Measurements from ENCODE around the gene RBFOX2.
"Not testable (repeated sequence)": the region's sequence is repeated elsewhere in the genome, so short reads cannot be mapped to it uniquely, and the experiment has no call there.

Gene RBFOX2

GRCh38 chr22:35708917-35709316 lies 319.7 kb downstream of the RBFOX2 start:
- Histone ChIP-seq H3K9me3 (peaks cover 0 to 4% (median 0%) of the 10 kb centered on the region in 3 donors), H3K4me1 (no peaks in the 10 kb centered on the region), H3K4me3 (no peak overlapping the region), H3K27me3 (peaks cover 0 to 7% of the 10 kb centered on the region in 2 donors), H3K36me3 (no peaks in the 10 kb centered on the region), H3K27ac (no peak overlapping the region)
- DNase-seq = no peak
- intact Hi-C loops (cut with DNase I; ENCODE audit: low total_unique reads) = no loop called here
- TF ChIP-seq, protein P1, sequence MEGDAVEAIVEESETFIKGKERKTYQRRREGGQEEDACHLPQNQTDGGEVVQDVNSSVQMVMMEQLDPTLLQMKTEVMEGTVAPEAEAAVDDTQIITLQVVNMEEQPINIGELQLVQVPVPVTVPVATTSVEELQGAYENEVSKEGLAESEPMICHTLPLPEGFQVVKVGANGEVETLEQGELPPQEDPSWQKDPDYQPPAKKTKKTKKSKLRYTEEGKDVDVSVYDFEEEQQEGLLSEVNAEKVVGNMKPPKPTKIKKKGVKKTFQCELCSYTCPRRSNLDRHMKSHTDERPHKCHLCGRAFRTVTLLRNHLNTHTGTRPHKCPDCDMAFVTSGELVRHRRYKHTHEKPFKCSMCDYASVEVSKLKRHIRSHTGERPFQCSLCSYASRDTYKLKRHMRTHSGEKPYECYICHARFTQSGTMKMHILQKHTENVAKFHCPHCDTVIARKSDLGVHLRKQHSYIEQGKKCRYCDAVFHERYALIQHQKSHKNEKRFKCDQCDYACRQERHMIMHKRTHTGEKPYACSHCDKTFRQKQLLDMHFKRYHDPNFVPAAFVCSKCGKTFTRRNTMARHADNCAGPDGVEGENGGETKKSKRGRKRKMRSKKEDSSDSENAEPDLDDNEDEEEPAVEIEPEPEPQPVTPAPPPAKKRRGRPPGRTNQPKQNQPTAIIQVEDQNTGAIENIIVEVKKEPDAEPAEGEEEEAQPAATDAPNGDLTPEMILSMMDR (IDR thresholded peaks at IDR 0.05) = no peak

DNA sequence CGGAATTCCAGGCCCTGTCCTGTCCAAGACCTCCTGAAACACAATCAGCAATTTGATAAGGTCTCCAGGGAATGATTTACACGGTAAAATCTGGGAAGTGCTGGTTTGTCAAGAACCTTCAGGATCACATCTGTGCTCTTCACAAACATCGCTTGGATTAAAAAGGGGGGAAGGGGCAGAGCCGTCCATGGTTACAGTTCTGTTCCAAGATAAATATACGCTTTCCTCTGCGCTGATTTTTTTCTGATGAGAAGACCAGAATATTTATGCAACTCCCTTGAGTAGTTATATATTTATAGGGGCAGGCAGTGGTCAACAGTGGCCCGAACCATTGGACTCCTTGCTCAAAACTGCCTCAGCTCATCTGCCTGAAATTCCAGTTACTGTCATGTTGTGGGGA lies 320.2 kb downstream of the RBFOX2 start:
- Histone ChIP-seq H3K9me3 (peaks cover 0 to 4% (median 0%) of the 10 kb centered on the region in 3 donors), H3K36me3 (no peaks in the 10 kb centered on the region), H3K27me3 (peaks cover 0 to 3% of the 10 kb centered on the region in 2 donors), H3K27ac (no peak overlapping the region), H3K4me3 (no peak overlapping the region), H3K4me1 (no peaks in the 10 kb centered on the region)
- TF ChIP-seq, protein P1 (IDR thresholded peaks at IDR 0.05) = no peak
- DNase-seq = no peak
- intact Hi-C loops (cut with DNase I; ENCODE audit: low total_unique reads) = no loop called here

DNA sequence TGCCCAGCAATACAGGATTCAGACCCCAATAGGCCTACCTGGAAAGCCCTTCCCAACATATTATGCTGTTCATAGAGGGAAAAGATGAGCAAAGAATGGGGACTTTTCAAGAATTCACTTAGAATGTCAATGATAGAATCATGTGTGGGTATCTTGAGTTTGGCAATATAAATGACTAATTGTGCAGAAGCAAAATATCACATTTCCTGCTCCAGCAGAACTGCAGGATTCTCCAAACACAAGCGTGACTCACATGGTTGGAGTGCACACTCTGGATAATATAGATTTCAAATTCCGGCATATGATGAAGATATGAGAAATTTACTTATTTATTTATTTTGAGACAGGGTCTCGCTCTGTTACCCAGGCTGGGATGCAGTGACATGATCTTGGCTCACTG lies 323.5 kb downstream of the RBFOX2 start:
- intact Hi-C loops (cut with DNase I; ENCODE audit: low total_unique reads) = no loop called here
- H3K27ac ChIP-seq = no peak overlapping the region
- DNase-seq = no peak
- no peaks in the 10 kb centered on the region for H3K36me3 ChIP-seq
- H3K27me3 ChIP-seq = no peaks in the 10 kb centered on the region
- H3K9me3 ChIP-seq = no peaks in the 10 kb centered on the region
- H3K4me3 ChIP-seq = no peak overlapping the region
- no peaks in the 10 kb centered on the region for H3K4me1 ChIP-seq
- TF ChIP-seq, protein P1 (IDR thresholded peaks at IDR 0.05) = no peak

DNA sequence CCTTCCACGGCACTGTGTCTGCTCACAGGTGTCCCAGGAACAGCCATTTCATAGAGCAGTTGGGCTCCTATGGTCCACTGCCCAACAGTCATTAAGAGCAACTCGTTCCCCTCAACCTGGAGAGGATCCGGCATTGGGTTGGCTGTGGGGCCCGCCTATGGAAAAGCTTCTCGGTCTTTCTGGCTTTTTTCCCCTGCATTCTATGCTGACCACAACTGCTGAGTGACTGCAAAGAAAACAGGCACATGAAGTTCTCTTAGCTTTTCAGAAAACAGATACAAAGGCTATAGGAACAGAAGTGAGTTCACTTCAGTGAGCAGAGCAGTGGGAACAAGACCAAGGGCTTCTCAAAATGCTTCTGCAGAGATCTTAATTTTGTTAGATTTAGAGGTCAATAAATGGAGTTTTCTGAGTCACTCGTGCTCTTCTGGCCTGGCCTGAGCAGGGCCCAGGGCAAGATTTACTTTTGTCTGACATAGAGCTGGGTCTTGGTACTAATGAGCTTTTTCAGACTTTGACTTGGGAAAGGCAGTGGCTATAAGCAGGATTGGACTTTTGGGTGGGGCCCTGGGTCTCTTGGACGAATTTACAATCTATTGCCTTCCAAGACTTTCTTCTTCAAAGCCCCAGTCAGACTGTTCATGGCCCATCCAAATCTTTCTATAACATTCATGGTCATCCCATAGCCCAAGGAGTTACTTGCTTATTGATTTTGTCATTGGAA lies 324.6 kb downstream of the RBFOX2 start:
- Histone ChIP-seq H3K36me3 (no peaks in the 10 kb centered on the region), H3K9me3 (no peaks in the 10 kb centered on the region), H3K27me3 (no peaks in the 10 kb centered on the region), H3K4me3 (no peak overlapping the region), H3K27ac (no peak overlapping the region), H3K4me1 (no peaks in the 10 kb centered on the region)
- no peak for DNase-seq
- intact Hi-C loops (cut with DNase I; ENCODE audit: low total_unique reads) = no loop called here
- TF ChIP-seq, protein P1 (IDR thresholded peaks at IDR 0.05) = no peak

- intact Hi-C loops (cut with DNase I; ENCODE audit: low total_unique reads); H3K27me3 ChIP-seq; H3K27ac ChIP-seq; H3K9me3 ChIP-seq; H3K36me3 ChIP-seq; DNase-seq; H3K4me3 ChIP-seq; H3K4me1 ChIP-seq: not testable (repeated sequence)
These were observed 328.8 kb downstream of the RBFOX2 start for GRCh38 chr22:35699852-35700251.

DNA sequence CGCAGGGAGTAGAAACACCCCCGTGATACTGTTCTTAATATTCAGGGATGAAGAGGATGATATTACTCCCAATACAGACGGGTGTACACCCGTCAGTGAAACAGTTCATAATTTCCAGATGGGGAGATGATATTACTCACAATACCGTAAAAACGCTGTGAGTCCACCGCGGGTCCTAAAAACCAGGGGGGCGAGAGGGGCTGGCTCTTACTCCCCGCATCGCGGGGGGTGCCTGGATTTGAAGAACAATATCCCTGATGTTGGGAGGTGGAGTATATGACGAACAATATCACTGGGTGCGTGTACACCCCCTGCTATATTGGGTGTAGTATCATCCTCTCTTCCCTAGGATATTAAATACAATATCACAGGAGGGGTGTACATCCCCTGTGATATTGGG lies 331.5 kb downstream of the RBFOX2 start:
- intact Hi-C loops (cut with DNase I; ENCODE audit: low total_unique reads) = no loop called here

More for the DNA sequence above, 331.5 kb downstream of the RBFOX2 start:
- no peak for DNase-seq
- no peaks in the 10 kb centered on the region for H3K36me3 ChIP-seq
- H3K4me3 ChIP-seq = no peak overlapping the region
- H3K27me3 ChIP-seq = peaks cover 0 to 4% of the 10 kb centered on the region in 2 donors
- no peak overlapping the region for H3K27ac ChIP-seq
- TF ChIP-seq, protein P1 (IDR thresholded peaks at IDR 0.05) = no peak
- no peaks in the 10 kb centered on the region for H3K4me1 ChIP-seq
- H3K9me3 ChIP-seq = no peaks in the 10 kb centered on the region
